GM12891 (cell line): Measurements from ENCODE around the gene NOTCH4.

Source experiments
- POLR2A ChIP-seq: IDR thresholded peaks from 2 replicates; pipeline ENCODE4 v1.6.1; 2011; ENCODE audit warnings: low read depth, low read length, control low read depth
- POLR2AphosphoS5 ChIP-seq: IDR thresholded peaks from 2 replicates; pipeline ENCODE4 v1.6.1; 2011; ENCODE audit warnings: low read depth, low read length, control low read depth
- SPI1 ChIP-seq: IDR thresholded peaks from 2 replicates; pipeline ENCODE4 v1.6.1; 2011; ENCODE audit warnings: low read depth, low read length, control low read depth
- TAF1 ChIP-seq: IDR thresholded peaks from 2 replicates; pipeline ENCODE4 v1.6.1; 2011; ENCODE audit warnings: low read depth, low read length, control low read depth

GRCh38 chr6:32218167-32218566 is 5.7 kb downstream of the NOTCH4 start:
- TF ChIP-seq POLR2AphosphoS5 (no peak), POLR2A (no peak), TAF1 (no peak), SPI1 (no peak)
